IMR-90 (cell line): ENCODE measurements around the gene TMC1. TPM values are rescaled to one million over a fixed set of nuclear protein-coding genes. Genes with fewer than 3 reads are reported as not detected.

Source experiments
- ATAC-seq: fragments of 200-7000 bp; cut with Tn5 transposase; 2 replicates; pipeline ENCODE4 v1.9.1; 2020; ENCODE audit warnings: low read depth, mild to moderate bottlenecking, moderate library complexity
- BruUV-seq: library from RNA; stranded (reverse); fragments of 400-500 nt; replicated peaks from 2 replicates; lab custom pipeline; 2021; lab: Mats Ljungman, UMichigan
- CTCF ChIA-PET: fragments of 300-600 bp; formaldehyde crosslinking; extraction: SDS; loops from one replicate; lab custom pipeline; 2021; ENCODE audit warnings: antibody characterized with exemption; lab: Yijun Ruan, JAX
- POLR2A ChIA-PET: fragments of 300-600 bp; sonication (Branson Sonifier 250); formaldehyde crosslinking; loops from one replicate; lab custom pipeline; 2022; ENCODE audit warnings: antibody characterized with exemption; ENCODE audit not compliant: unreplicated experiment; lab: Charles Lee
- DNase-seq: peaks from one replicate; pipeline ENCODE4 v3.0.0; 2013
- H2AFZ ChIP-seq: replicated peaks from 2 replicates; pipeline ENCODE3; 2013; ENCODE audit warnings: low read length, mild to moderate bottlenecking; ENCODE audit not compliant: poor library complexity
- H2AK5ac ChIP-seq: 2 replicates; pipeline ENCODE4 v1.6.1; 2013; ENCODE audit warnings: low read depth, low read length, inconsistent platforms
- H2AK9ac ChIP-seq: replicated peaks from 2 replicates; pipeline ENCODE3; 2013; ENCODE audit warnings: mild to moderate bottlenecking, low read depth, low read length, moderate library complexity; ENCODE audit not compliant: poor library complexity
- H2BK120ac ChIP-seq: 2 replicates; pipeline ENCODE4 v1.6.1; 2013; ENCODE audit warnings: low read depth, low read length, inconsistent platforms
- H2BK15ac ChIP-seq: 3 replicates; pipeline ENCODE4 v1.6.1; 2013; ENCODE audit warnings: low read depth, low read length, inconsistent platforms
- H2BK20ac ChIP-seq: 2 replicates; pipeline ENCODE4 v1.6.1; 2013; ENCODE audit warnings: low read depth, mild to moderate bottlenecking, inconsistent platforms, low read length, moderate library complexity
- H2BK5ac ChIP-seq: 2 replicates; pipeline ENCODE4 v1.6.1; 2013; ENCODE audit warnings: mild to moderate bottlenecking, low read depth, low read length, inconsistent platforms; ENCODE audit not compliant: poor library complexity, severe bottlenecking
- H3K14ac ChIP-seq: replicated peaks from 2 replicates; pipeline ENCODE4 v1.6.1; 2013; ENCODE audit warnings: low read depth, low read length, inconsistent platforms
- H3K18ac ChIP-seq: 2 replicates; pipeline ENCODE4 v1.6.1; 2013; ENCODE audit warnings: low read depth, low read length, control low read depth
- H3K23ac ChIP-seq: 2 replicates; pipeline ENCODE4 v1.6.1; 2013; ENCODE audit warnings: low read depth, low read length, inconsistent platforms
- H3K27ac ChIP-seq: 2 replicates; pipeline ENCODE4 v1.5.1; 2013; ENCODE audit warnings: mild to moderate bottlenecking, control low read depth, low read length; ENCODE audit not compliant: insufficient read depth
- H3K27me3 ChIP-seq: 2 replicates; pipeline ENCODE4 v1.6.1; 2013; ENCODE audit warnings: low read length; ENCODE audit not compliant: control insufficient read depth, insufficient read depth
- H3K36me3 ChIP-seq: 2 replicates; pipeline ENCODE4 v1.6.1; 2013; ENCODE audit warnings: low read length, mixed read lengths; ENCODE audit not compliant: control insufficient read depth, insufficient read depth
- H3K4ac ChIP-seq: 2 replicates; pipeline ENCODE4 v1.6.1; 2013; ENCODE audit warnings: low read depth, low read length, inconsistent platforms
- H3K4me1 ChIP-seq: 2 replicates; pipeline ENCODE4 v1.6.1; 2013; ENCODE audit warnings: low read length, mixed read lengths; ENCODE audit not compliant: control insufficient read depth, insufficient read depth
- H3K4me2 ChIP-seq: 2 replicates; pipeline ENCODE4 v1.6.1; 2013; ENCODE audit warnings: low read depth, mild to moderate bottlenecking, control low read depth, low read length, moderate library complexity
- H3K4me3 ChIP-seq: 2 replicates; pipeline ENCODE4 v1.5.1; 2013; ENCODE audit warnings: low read depth, mild to moderate bottlenecking, control low read depth, low read length, moderate library complexity; ENCODE audit not compliant: insufficient read depth
- H3K56ac ChIP-seq: 2 replicates; pipeline ENCODE4 v1.6.1; 2013; ENCODE audit warnings: low read length, inconsistent platforms; ENCODE audit not compliant: insufficient read depth; ENCODE audit errors: extremely low read depth
- H3K79me1 ChIP-seq, 2 experiments: 2 replicates each; pipeline ENCODE4 v1.6.1; 2013; ENCODE audit warnings: low read length in 2 of 2, inconsistent platforms in 1 of 2, low read depth in 1 of 2
- H3K9ac ChIP-seq: 2 replicates; pipeline ENCODE4 v1.6.1; 2013; ENCODE audit warnings: low read depth, low read length, control low read depth
- H3K9me1 ChIP-seq: 2 replicates; pipeline ENCODE4 v1.6.1; 2013; ENCODE audit warnings: low read length, inconsistent platforms; ENCODE audit not compliant: insufficient read depth
- H3K9me3 ChIP-seq: 2 replicates; pipeline ENCODE4 v1.6.1; 2013; ENCODE audit warnings: low read length; ENCODE audit not compliant: control insufficient read depth, insufficient read depth
- H4K20me1 ChIP-seq: 2 replicates; pipeline ENCODE4 v1.6.1; 2013; ENCODE audit warnings: low read length, inconsistent platforms; ENCODE audit not compliant: insufficient read depth
- H4K5ac ChIP-seq: 2 replicates; pipeline ENCODE4 v1.6.1; 2013; ENCODE audit warnings: mild to moderate bottlenecking, low read depth, low read length, control low read depth
- H4K8ac ChIP-seq, 2 experiments: 2 replicates each; pipeline ENCODE4 v1.6.1; 2013; ENCODE audit warnings: low read depth in 2 of 2, low read length in 2 of 2, control low read depth in 1 of 2, inconsistent platforms in 1 of 2
- H4K91ac ChIP-seq: 2 replicates; pipeline ENCODE4 v1.6.1; 2013; ENCODE audit warnings: low read depth, low read length, inconsistent platforms; ENCODE audit not compliant: insufficient read depth
- BHLHE40 ChIP-seq: fragments of 150-350 bp; IDR thresholded peaks from 2 replicates; pipeline ENCODE4 v1.6.1; 2016; ENCODE audit warnings: mild to moderate bottlenecking, low read depth, low read length
- CEBPB ChIP-seq: IDR thresholded peaks from 2 replicates; pipeline ENCODE4 v1.6.1; 2012; ENCODE audit warnings: low read depth, low read length, improper control_type of control experiment
- ELK1 ChIP-seq: fragments of 150-350 bp; IDR thresholded peaks from 2 replicates; pipeline ENCODE4 v1.6.1; 2016; ENCODE audit warnings: low read depth, mild to moderate bottlenecking, low read length, moderate library complexity, borderline replicate concordance
- RCOR1 ChIP-seq: IDR thresholded peaks from 2 replicates; pipeline ENCODE4 v1.6.1; 2012; ENCODE audit warnings: mild to moderate bottlenecking, low read length, improper control_type of control experiment; ENCODE audit not compliant: insufficient replicate concordance
- USF2 ChIP-seq: fragments of 150-350 bp; IDR thresholded peaks from 2 replicates; pipeline ENCODE4 v1.6.1; 2017; ENCODE audit warnings: mild to moderate bottlenecking, antibody characterized with exemption, low read length, low read depth
- WGBS, 2 experiments: methylation state at CpG; one replicate each; pipeline versions ENCODE4 v1.1.5 to v1.1.7; 2013; ENCODE audit warnings: missing lambda C conversion rate in 2 of 2; ENCODE audit not compliant: insufficient read length in 1 of 2; ENCODE audit errors: extremely low coverage in 2 of 2; 5-methylcytosine and 5-hydroxymethylcytosine counted together
- dilution Hi-C: fragments of 300-500 bp; cut with HindIII; formaldehyde crosslinking; loops from one replicate; pipeline ENCODE4 v1.14.3; 2018; ENCODE audit warnings: low sequenced_read_pairs; ENCODE audit not compliant: unreplicated experiment
- in situ Hi-C: fragments of 300-500 bp; cut with MboI; formaldehyde crosslinking; loops from 3 replicates; pipeline ENCODE4 v1.14.3; 2019; ENCODE audit warnings: low sequenced_read_pairs, inconsistent platforms, mixed read lengths
- intact Hi-C: fragments of 100-400 bp; cut with micrococcal nuclease; formaldehyde crosslinking; loops from 2 replicates; pipeline ENCODE4 v1.10.0; 2022
- polyA plus RNA-seq, 3 experiments: library from polyadenylated mRNA; depleted of rRNA; stranded (reverse); fragments of >200 nt; gene quantifications; 2 replicates each; pipeline ENCODE4 v1.2.3, GENCODE V29; 2012; ENCODE audit warnings: low replicate concordance in 1 of 3
- total RNA-seq: library from RNA; depleted of rRNA; stranded (reverse); fragments of >200 nt; gene quantifications from 2 replicates; pipeline ENCODE4 v1.2.3, GENCODE V29; 2012

Gene TMC1
- total and polyA plus RNA-seq, 2 of the 4 experiments (the other 2 are of a cell fraction): not detected

- ChIA-PET POLR2A (no interaction called here), CTCF (interaction anchor here (0.6 to 0.9 kb wide), 2 partner anchors 9 to 34 kb away, joined by 3 read pairs; no protein-coding TSS in a partner anchor)
- Histone ChIP-seq H4K20me1 (no peaks in the 10 kb centered on the region), H2BK15ac (no peak overlapping the region), H3K27me3 (no peaks in the 10 kb centered on the region), H2AFZ (no peak overlapping the region), H3K27ac (no peak overlapping the region), H3K14ac (no peak overlapping the region), H3K23ac (no peak overlapping the region), H3K4me3 (no peak overlapping the region), H4K5ac (no peak overlapping the region), H4K8ac (no peak overlapping the region), H2BK5ac (no peak overlapping the region), H2AK5ac (no peak overlapping the region), H2BK20ac (no peak overlapping the region), H2BK120ac (no peak overlapping the region), H3K4me1 (no peaks in the 10 kb centered on the region), H3K56ac (no peak overlapping the region), H3K4me2 (no peak overlapping the region), H3K4ac (no peak overlapping the region), H3K9me3 (no peaks in the 10 kb centered on the region), H3K9ac (no peak overlapping the region), H3K36me3 (no peaks in the 10 kb centered on the region), H2AK9ac (no peak overlapping the region), H3K9me1 (no peaks in the 10 kb centered on the region), H4K91ac (no peak overlapping the region), H3K79me1 (no peaks in the 10 kb centered on the region), H3K18ac (no peak overlapping the region)
- dilution Hi-C loops (no loop called here), intact Hi-C loops (no loop called here), in situ Hi-C loops (no loop called here)
- BruUV-seq: no TSS peak
- 100% methylated on average over 1 of the region's 3 CpGs; no CpG with 5 or more reads in 1 of the 2 experiments for WGBS, 2 experiments
- DNase-seq (no peak), ATAC-seq (no peak)
- TF ChIP-seq RCOR1: no peak
- no peak for TF ChIP-seq ELK1
- TF ChIP-seq CEBPB: no peak
- TF ChIP-seq USF2: no peak
- TF ChIP-seq BHLHE40: no peak
These were observed 197.1 kb downstream of the TMC1 start for GRCh38 chr9:72718503-72718902.
